OCI-LY1 (cell line): ENCODE measurements around the gene CNTROB.

Experiments
- H2AFZ ChIP-seq: fragments of 200-600 bp; sonication (generic), shearing (Covaris generic); 2 replicates; pipeline ENCODE4 v1.6.0; 2014; ENCODE audit warnings: antibody characterized with exemption, mild to moderate bottlenecking, low read length
- H3F3A ChIP-seq: fragments of 200-600 bp; sonication (generic), shearing (Covaris generic); 2 replicates; pipeline ENCODE4 v1.6.0; 2014; ENCODE audit warnings: mild to moderate bottlenecking, antibody characterized with exemption, low read length, moderate library complexity; ENCODE audit not compliant: insufficient read depth
- H3K27ac ChIP-seq: fragments of 200-600 bp; sonication (generic); 2 replicates; pipeline ENCODE4 v1.5.1; 2014; ENCODE audit warnings: low read length, mixed run types, mild to moderate bottlenecking, low read depth; ENCODE audit not compliant: poor library complexity, severe bottlenecking
- H3K27me3 ChIP-seq: fragments of 200-600 bp; sonication (generic); 2 replicates; pipeline ENCODE4 v1.6.0; 2014; ENCODE audit warnings: antibody characterized with exemption, mild to moderate bottlenecking, low read length, moderate library complexity; ENCODE audit not compliant: insufficient read depth
- H3K36me3 ChIP-seq: fragments of 200-600 bp; sonication (generic); 2 replicates; pipeline ENCODE4 v1.6.1; 2014; ENCODE audit warnings: mild to moderate bottlenecking, antibody characterized with exemption, low read length, moderate library complexity, mixed read lengths; ENCODE audit not compliant: insufficient read depth
- H3K4me1 ChIP-seq: fragments of 200-600 bp; sonication (generic); 2 replicates; pipeline ENCODE4 v1.5.1; 2014; ENCODE audit warnings: mild to moderate bottlenecking, low read length, moderate library complexity; ENCODE audit not compliant: insufficient read depth, severe bottlenecking
- H3K4me2 ChIP-seq: fragments of 200-600 bp; sonication (generic), shearing (Covaris generic); 2 replicates; pipeline ENCODE4 v1.6.1; 2014; ENCODE audit warnings: low read length
- H3K4me3 ChIP-seq: fragments of 200-600 bp; sonication (generic); 2 replicates; pipeline ENCODE4 v1.5.1; 2014; ENCODE audit warnings: low read length, low read depth, mild to moderate bottlenecking, mixed read lengths; ENCODE audit not compliant: poor library complexity, severe bottlenecking
- H3K79me2 ChIP-seq: fragments of 200-600 bp; shearing (Covaris generic); 2 replicates; pipeline ENCODE4 v1.6.1; 2016; ENCODE audit warnings: mixed run types, low read length, mixed read lengths; ENCODE audit not compliant: insufficient read depth
- H3K9ac ChIP-seq: fragments of 200-600 bp; sonication (generic), shearing (Covaris generic); 2 replicates; pipeline ENCODE4 v1.6.1; 2014; ENCODE audit warnings: mild to moderate bottlenecking, low read length, mixed read lengths
- H3K9me2 ChIP-seq: fragments of 200-600 bp; sonication (generic), shearing (Covaris generic); 2 replicates; pipeline ENCODE4 v1.6.1; 2014; ENCODE audit warnings: low read depth, mild to moderate bottlenecking, low read length, mixed read lengths
- H3K9me3 ChIP-seq: fragments of 200-600 bp; shearing (Covaris generic); 2 replicates; pipeline ENCODE4 v1.6.1; 2014; ENCODE audit warnings: low read length, mixed read lengths
- H4K20me1 ChIP-seq: fragments of 200-600 bp; sonication (generic), shearing (Covaris generic); 2 replicates; pipeline ENCODE4 v1.6.0; 2016; ENCODE audit warnings: mild to moderate bottlenecking, low read length; ENCODE audit not compliant: insufficient read depth
- CTCF ChIP-seq: fragments of 200-600 bp; sonication (generic), shearing (Covaris generic); IDR thresholded peaks from 2 replicates; pipeline ENCODE4 v1.5.1; 2017; ENCODE audit warnings: mild to moderate bottlenecking, antibody characterized with exemption, low read length, moderate library complexity, mixed read lengths
- EZH2 ChIP-seq: fragments of 200-600 bp; sonication (generic), shearing (Covaris generic); IDR thresholded peaks from 2 replicates; pipeline ENCODE4 v1.8.0; 2017; ENCODE audit warnings: borderline replicate concordance, mixed run types, mild to moderate bottlenecking, antibody characterized with exemption, low read length, moderate library complexity, mixed read lengths

CNTROB gene

GRCh38 chr17:7916385-7916682, 15.7 kb upstream of the CNTROB start:
- Histone ChIP-seq H3K36me3 (peaks cover 13% of the 10 kb centered on the region; the same call in 1 of the 2 replicates), H3K4me3 (peak overlapping the region; percentile 67), H3K9me3 (no peaks in the 10 kb centered on the region), H3F3A (no peaks in the 10 kb centered on the region), H3K9ac (peak overlapping the region; percentile 77), H3K9me2 (no peaks in the 10 kb centered on the region), H3K79me2 (no peaks in the 10 kb centered on the region), H2AFZ (0 out of 2 replicates have a peak overlapping the region, but pooled peaks have one; percentile 59), H3K27me3 (no peaks in the 10 kb centered on the region), H3K4me2 (peak overlapping the region; percentile 96), H3K27ac (peak overlapping the region; percentile 63), H4K20me1 (no peaks in the 10 kb centered on the region), H3K4me1 (peaks cover 22% of the 10 kb centered on the region)
- TF ChIP-seq CTCF (no peak), EZH2 (no peak)

- H3K79me2 ChIP-seq, result no peaks in the 10 kb centered on the region
- no peak overlapping the region for H3K9ac ChIP-seq
- no peaks in the 10 kb centered on the region for H3K27me3 ChIP-seq
- no peaks in the 10 kb centered on the region for H3K9me2 ChIP-seq
- H3K4me1 ChIP-seq, result peaks cover 22% of the 10 kb centered on the region
- TF ChIP-seq CTCF, result no peak
- TF ChIP-seq EZH2, result no peak
- H3K27ac ChIP-seq, result no peak overlapping the region
- H2AFZ ChIP-seq, result no peak overlapping the region
- H3K4me2 ChIP-seq, result no peak overlapping the region
- H3F3A ChIP-seq, result no peaks in the 10 kb centered on the region
- H3K36me3 ChIP-seq, result peaks cover 8% of the 10 kb centered on the region; the same call in 1 of the 2 replicates
- H3K4me3 ChIP-seq, result no peak overlapping the region
- H4K20me1 ChIP-seq, result no peaks in the 10 kb centered on the region
- H3K9me3 ChIP-seq, result no peaks in the 10 kb centered on the region
Measured at GRCh38 chr17:7916808-7917207, 15.2 kb upstream of the CNTROB start.

DNA sequence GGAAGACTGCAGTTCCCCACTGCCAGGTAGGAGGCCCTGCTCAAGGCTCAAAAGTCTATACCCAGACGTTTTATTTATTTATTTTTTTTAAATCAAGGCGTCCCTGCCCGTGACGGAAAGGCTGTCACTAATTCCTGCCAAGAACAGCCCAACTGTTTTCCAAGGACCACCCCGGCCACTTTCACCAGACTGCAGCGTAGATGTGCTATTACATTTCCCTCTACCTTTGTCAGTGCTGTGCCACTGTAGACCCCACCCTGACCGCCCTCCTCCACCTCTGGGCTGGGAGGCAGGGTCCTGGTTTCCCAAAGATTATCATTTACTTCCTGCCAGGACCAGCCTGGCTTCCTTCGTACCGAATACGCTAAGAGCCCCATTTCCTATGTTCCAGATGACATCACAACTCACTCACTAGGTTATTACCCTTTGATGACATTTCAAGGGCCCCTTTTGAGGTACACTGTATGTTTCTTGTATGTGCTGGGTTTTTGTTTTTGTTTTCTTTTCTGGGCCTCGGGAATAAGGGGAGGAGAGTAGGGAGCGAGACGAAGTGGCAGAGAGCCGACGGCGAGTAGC, 9.6 kb upstream of the CNTROB start:
- no peak overlapping the region for H3K27ac ChIP-seq
- no peaks in the 10 kb centered on the region for H3F3A ChIP-seq
- peak overlapping the region; percentile 48 for H3K4me3 ChIP-seq
- H3K79me2 ChIP-seq, result no peaks in the 10 kb centered on the region
- TF ChIP-seq CTCF (no peak), EZH2 (no peak)
- no peaks in the 10 kb centered on the region for H3K27me3 ChIP-seq
- H3K4me2 ChIP-seq, result peak overlapping the region; percentile 64
- H3K4me1 ChIP-seq, result peaks cover 12% of the 10 kb centered on the region
- no peak overlapping the region for H2AFZ ChIP-seq
- no peaks in the 10 kb centered on the region for H3K9me3 ChIP-seq
- H3K36me3 ChIP-seq, result no peaks in the 10 kb centered on the region
- H3K9ac ChIP-seq, result peak overlapping the region; percentile 40; the same call in 1 of the 2 replicates
- H4K20me1 ChIP-seq, result no peaks in the 10 kb centered on the region
- H3K9me2 ChIP-seq, result no peaks in the 10 kb centered on the region
